ENCODE results near the gene EIF4G3.

- TF ChIP-seq CTCF (IDR thresholded peaks at IDR 0.05) (no peak), EZH2 (IDR thresholded peaks at IDR 0.05; ENCODE audit: borderline replicate concordance, insufficient read depth, low read depth, low read length, poor library complexity, severe bottlenecking) (no peak)
These were observed 158.0 kb downstream of the EIF4G3 start for GRCh38 chr1:21018673-21019072.
